SU-DHL-6 (cell line): ENCODE measurements around the gene PIK3CA.

Experiments used
- H2AFZ ChIP-seq: fragments of 200-600 bp; sonication (generic); 2 replicates; pipeline ENCODE4 v1.6.1; 2014; ENCODE audit warnings: low read depth, mild to moderate bottlenecking, moderate library complexity, mixed read lengths, antibody characterized with exemption, low read length; ENCODE audit not compliant: severe bottlenecking
- H3F3A ChIP-seq: fragments of 200-600 bp; shearing (Covaris generic); 2 replicates; pipeline ENCODE4 v1.6.0; 2016; ENCODE audit warnings: antibody characterized with exemption, mild to moderate bottlenecking; ENCODE audit not compliant: insufficient read depth
- H3K27ac ChIP-seq: fragments of 200-600 bp; sonication (generic); 2 replicates; pipeline ENCODE4 v1.5.1; 2016; ENCODE audit warnings: low read depth, mild to moderate bottlenecking, low read length, moderate library complexity, mixed read lengths
- H3K27me3 ChIP-seq: fragments of 200-600 bp; sonication (generic), shearing (Covaris generic); 2 replicates; pipeline ENCODE4 v1.6.0; 2014; ENCODE audit warnings: mild to moderate bottlenecking, low read length
- H3K36me3 ChIP-seq: fragments of 200-600 bp; sonication (generic); 2 replicates; pipeline ENCODE4 v1.6.1; 2014; ENCODE audit warnings: mild to moderate bottlenecking, low read length, mixed read lengths
- H3K4me2 ChIP-seq: fragments of 300-600, 200-600 bp; shearing (Covaris generic), sonication (generic); 2 replicates; pipeline ENCODE4 v1.6.0; 2014; ENCODE audit warnings: low read length, low read depth, mild to moderate bottlenecking; ENCODE audit not compliant: poor library complexity, severe bottlenecking
- H3K4me3 ChIP-seq: fragments of 200-600 bp; sonication (generic); 2 replicates; pipeline ENCODE4 v1.5.1; 2014; ENCODE audit warnings: antibody characterized with exemption, low read length, mild to moderate bottlenecking, mixed read lengths; ENCODE audit not compliant: insufficient read depth, poor library complexity, severe bottlenecking
- H3K79me2 ChIP-seq: fragments of 200-600 bp; sonication (generic); 2 replicates; pipeline ENCODE4 v1.6.1; 2014; ENCODE audit warnings: mild to moderate bottlenecking, low read length, moderate library complexity; ENCODE audit not compliant: insufficient read depth
- H3K9ac ChIP-seq: fragments of 200-600 bp; sonication (generic); 2 replicates; pipeline ENCODE4 v1.7.0; 2014; ENCODE audit warnings: mild to moderate bottlenecking, low read length
- H3K9me2 ChIP-seq: fragments of 200-600 bp; sonication (generic); replicated peaks from 2 replicates; pipeline ENCODE4 v1.6.1; 2014; ENCODE audit warnings: low read length; ENCODE audit not compliant: insufficient read depth
- H3K9me3 ChIP-seq: fragments of 200-600 bp; sonication (generic); 2 replicates; pipeline ENCODE4 v1.6.1; 2014; ENCODE audit warnings: low read length, mixed read lengths; ENCODE audit not compliant: insufficient read depth
- H4K20me1 ChIP-seq: fragments of 200-600 bp; sonication (generic); 2 replicates; pipeline ENCODE4 v1.6.1; 2014; ENCODE audit warnings: low read depth, mild to moderate bottlenecking, antibody characterized with exemption, low read length, moderate library complexity, mixed read lengths
- EZH2phosphoT487 ChIP-seq: fragments of 200-600 bp; sonication (generic), shearing (Covaris generic); conservative IDR thresholded peaks from 2 replicates; pipeline ENCODE4 v1.6.1; 2018; ENCODE audit warnings: mild to moderate bottlenecking, antibody characterized with exemption, low read length, moderate library complexity, mixed read lengths
- TF ChIP-seq, protein P1 (sequence below): fragments of 200-600 bp; sonication (generic); IDR thresholded peaks from one replicate; pipeline ENCODE4 v1.5.1; 2017; ENCODE audit warnings: antibody characterized with exemption, mild to moderate bottlenecking, low read length, moderate library complexity; ENCODE audit not compliant: insufficient read depth, poor library complexity, severe bottlenecking

The PIK3CA gene

DNA sequence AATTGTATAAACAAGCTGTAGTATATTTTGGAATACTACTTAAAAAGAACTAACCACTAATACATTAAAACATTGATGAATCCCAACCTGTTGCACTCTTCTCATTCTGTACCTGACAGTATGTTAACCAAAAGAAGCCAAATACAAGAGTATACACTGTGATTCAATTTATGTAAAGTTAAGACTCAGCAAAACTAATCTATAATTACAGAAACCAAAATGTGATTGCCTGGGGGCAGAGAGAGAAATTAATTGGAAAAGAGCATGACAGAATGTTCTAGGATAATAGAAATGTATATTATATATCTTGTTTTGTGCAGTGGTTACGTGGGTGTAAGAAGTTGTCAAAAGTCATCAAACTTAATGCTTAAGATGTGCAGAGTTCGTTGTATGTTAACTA, 31.1 kb downstream of the PIK3CA start:
- Histone ChIP-seq H4K20me1 (peaks cover 14% of the 10 kb centered on the region; the same call in 1 of the 2 replicates), H3K9me3 (no peaks in the 10 kb centered on the region), H3K9ac (no peak overlapping the region), H3K9me2 (no peaks in the 10 kb centered on the region), H3K4me2 (no peak overlapping the region), H3K27ac (no peak overlapping the region), H3K27me3 (no peaks in the 10 kb centered on the region), H2AFZ (no peak overlapping the region), H3K4me3 (no peak overlapping the region), H3K36me3 (no peaks in the 10 kb centered on the region), H3K79me2 (no peaks in the 10 kb centered on the region; the same call in 1 of the 2 replicates), H3F3A (no peaks in the 10 kb centered on the region)
- TF ChIP-seq, protein P1, sequence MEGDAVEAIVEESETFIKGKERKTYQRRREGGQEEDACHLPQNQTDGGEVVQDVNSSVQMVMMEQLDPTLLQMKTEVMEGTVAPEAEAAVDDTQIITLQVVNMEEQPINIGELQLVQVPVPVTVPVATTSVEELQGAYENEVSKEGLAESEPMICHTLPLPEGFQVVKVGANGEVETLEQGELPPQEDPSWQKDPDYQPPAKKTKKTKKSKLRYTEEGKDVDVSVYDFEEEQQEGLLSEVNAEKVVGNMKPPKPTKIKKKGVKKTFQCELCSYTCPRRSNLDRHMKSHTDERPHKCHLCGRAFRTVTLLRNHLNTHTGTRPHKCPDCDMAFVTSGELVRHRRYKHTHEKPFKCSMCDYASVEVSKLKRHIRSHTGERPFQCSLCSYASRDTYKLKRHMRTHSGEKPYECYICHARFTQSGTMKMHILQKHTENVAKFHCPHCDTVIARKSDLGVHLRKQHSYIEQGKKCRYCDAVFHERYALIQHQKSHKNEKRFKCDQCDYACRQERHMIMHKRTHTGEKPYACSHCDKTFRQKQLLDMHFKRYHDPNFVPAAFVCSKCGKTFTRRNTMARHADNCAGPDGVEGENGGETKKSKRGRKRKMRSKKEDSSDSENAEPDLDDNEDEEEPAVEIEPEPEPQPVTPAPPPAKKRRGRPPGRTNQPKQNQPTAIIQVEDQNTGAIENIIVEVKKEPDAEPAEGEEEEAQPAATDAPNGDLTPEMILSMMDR = no peak
- no peak for TF ChIP-seq EZH2phosphoT487

- Histone ChIP-seq H3K9me3 (no peaks in the 10 kb centered on the region), H3K4me2 (no peak overlapping the region), H2AFZ (no peak overlapping the region), H3K27me3 (no peaks in the 10 kb centered on the region), H4K20me1 (peaks cover 14% of the 10 kb centered on the region; the same call in 1 of the 2 replicates), H3K27ac (no peak overlapping the region), H3K9ac (no peak overlapping the region), H3K4me3 (no peak overlapping the region), H3K9me2 (no peaks in the 10 kb centered on the region), H3K79me2 (no peaks in the 10 kb centered on the region; the same call in 1 of the 2 replicates), H3K36me3 (no peaks in the 10 kb centered on the region), H3F3A (no peaks in the 10 kb centered on the region)
- TF ChIP-seq, protein P1 = no peak
- no peak for TF ChIP-seq EZH2phosphoT487
Measured at GRCh38 chr3:179179979-179180759, 32.0 kb downstream of the PIK3CA start.

GRCh38 chr3:179181021-179181472, 32.9 kb downstream of the PIK3CA start:
- no peaks in the 10 kb centered on the region for H3K36me3 ChIP-seq
- H2AFZ ChIP-seq = no peak overlapping the region
- no peak overlapping the region for H3K27ac ChIP-seq
- no peaks in the 10 kb centered on the region; the same call in 1 of the 2 replicates for H3K79me2 ChIP-seq
- H3F3A ChIP-seq = no peaks in the 10 kb centered on the region
- H3K4me2 ChIP-seq = no peak overlapping the region
- H3K9me3 ChIP-seq = no peaks in the 10 kb centered on the region
- H3K9me2 ChIP-seq = no peaks in the 10 kb centered on the region
- peaks cover 14% of the 10 kb centered on the region; the same call in 1 of the 2 replicates for H4K20me1 ChIP-seq
- H3K4me3 ChIP-seq = no peak overlapping the region
- TF ChIP-seq, protein P1 = no peak
- TF ChIP-seq EZH2phosphoT487 = no peak
- H3K27me3 ChIP-seq = no peaks in the 10 kb centered on the region
- no peak overlapping the region for H3K9ac ChIP-seq
